ENCODE results near the gene PRKD1.
"Not testable (repeated sequence)": the region's sequence is repeated elsewhere in the genome, so short reads cannot be mapped to it uniquely, and the experiment has no call there.

PRKD1 gene

DNA sequence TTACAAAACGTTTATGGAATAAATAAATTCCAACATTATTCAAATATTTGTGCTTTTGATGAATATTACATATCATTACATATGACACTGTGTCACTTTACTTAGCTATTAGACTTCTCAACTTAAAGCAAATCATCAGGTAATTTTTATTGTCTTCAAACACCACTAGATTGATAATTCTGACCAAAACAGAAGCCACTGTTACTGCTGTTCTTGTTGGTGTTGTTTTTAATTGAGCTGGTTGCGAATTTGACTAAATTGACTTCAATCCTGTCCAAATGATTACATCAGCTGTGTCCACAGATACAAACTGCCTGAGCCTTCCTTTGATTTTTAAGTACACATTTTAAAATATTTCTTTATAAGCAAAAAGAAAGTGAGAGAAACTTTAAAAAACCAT is 29.2 kb downstream of the PRKD1 start:
- no peak for ATAC-seq

DNA sequence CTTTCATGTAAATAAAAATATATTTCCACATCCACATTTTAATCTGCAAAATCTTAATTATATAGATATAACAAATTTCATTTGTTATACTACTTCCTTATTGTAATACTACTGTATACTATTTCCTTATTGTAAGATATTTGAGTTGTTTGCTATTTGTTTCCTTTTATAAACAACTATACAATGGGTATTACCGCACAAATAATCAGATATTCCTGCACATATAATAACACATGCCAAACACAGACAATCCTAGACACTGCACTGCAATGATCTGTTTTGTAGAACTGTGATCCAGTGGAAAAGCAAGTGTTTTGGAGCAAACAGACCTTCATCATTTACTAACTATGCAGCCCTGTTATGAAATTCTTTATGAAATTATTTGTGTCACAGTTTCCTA is 30.5 kb downstream of the PRKD1 start:
- no peak for ATAC-seq

DNA sequence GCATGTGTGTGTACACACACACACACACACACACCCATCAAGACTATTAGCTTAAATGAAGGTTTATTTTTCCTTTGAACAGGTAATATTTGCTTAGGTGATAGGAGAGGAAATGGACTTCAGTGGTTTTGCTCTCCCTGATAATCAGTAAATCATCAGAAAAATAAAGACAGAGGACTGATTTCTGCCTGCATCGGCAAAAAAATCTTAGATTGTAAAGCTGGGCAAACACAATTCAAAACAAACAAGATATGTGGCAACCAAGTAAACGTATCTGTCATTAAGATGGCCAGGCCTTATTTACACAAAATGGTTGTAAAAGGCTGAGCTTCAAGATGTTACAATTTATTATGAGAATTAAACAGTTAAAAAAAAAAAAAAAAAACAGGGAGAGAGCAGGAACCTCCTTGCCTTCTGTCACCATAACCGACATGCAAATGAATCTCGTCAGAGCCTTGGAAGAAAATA is 31.3 kb downstream of the PRKD1 start:
- no peak for ATAC-seq

DNA sequence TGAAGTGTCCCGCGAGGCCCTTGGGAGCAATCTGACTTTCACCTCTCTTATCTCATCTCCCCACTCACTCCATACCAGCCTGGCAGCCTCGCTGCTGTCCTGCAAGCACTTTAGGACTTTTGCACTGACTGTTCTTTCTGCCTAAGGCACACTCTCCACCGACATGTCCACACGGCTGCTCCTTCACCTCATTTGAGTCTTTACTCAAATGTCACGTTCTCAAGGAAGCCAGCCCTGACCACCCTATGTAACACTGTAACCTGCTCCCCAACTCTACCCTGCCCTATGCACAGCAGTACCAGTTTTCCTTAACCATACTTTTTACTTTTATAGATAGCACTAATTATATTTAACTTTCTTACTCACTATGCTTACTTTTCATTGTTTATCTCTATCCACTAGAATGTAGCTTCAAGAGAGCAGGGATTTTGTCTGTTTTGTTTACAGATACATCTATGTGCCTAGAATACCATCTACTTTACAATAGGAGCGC is 32.0 kb downstream of the PRKD1 start:
- no peak for ATAC-seq

DNA sequence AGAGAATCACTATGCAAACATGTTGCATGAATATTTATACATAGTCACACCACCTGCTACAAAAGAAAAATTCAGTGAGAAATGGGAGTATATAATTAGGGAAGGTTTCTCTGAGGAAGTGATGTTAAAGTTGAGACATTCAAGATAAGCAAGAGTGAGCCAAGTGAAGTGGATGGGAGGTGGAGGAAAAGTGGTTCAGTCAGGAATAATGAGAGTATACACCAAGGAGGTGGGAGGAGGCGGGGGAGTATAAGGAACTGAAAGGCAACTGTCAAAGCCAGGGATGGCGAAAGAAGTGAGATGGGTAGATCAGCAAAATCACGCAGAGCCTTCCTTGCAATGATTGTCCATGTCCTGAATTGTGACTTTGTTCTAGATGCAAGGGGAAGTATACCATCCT is 33.7 kb downstream of the PRKD1 start:
- ATAC-seq = no peak

DNA sequence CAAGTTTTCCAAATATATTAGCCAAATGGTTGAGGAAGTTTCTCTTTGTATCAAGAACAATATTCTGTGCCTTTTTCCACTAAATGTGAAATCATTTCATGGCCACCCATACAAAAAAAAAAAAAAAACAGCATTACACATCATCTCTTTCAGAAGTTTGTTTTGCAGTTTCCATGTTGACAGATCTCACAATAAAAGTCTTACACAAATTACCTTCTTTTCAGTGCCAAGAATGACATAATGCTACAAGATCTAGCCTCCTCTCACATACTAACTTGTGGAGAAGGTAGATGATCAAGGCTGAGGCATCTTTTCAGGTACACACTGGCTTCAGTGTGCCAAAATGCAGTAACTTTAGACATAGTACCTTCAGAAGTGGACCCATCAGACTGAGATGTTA is 35.3 kb downstream of the PRKD1 start:
- no peak for ATAC-seq

DNA sequence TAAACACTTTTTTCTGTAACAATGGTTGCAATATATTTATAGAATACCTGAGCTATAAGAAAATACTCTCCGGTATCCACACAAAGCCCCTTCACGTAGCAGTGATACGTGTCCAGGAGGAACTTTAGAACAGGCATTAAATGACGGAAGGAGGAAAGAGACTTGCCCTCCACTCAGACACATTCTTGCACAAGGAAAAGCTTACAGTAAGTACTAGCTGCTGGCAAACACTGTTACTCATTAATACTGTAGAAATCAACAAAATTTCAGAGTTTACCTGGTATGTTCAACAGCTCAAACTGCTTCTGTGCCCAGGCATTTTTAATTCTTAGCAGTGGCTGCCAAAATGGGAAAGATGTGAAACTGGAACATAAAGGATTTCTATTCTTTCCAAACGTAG is 41.7 kb downstream of the PRKD1 start:
- no peak for ATAC-seq

DNA sequence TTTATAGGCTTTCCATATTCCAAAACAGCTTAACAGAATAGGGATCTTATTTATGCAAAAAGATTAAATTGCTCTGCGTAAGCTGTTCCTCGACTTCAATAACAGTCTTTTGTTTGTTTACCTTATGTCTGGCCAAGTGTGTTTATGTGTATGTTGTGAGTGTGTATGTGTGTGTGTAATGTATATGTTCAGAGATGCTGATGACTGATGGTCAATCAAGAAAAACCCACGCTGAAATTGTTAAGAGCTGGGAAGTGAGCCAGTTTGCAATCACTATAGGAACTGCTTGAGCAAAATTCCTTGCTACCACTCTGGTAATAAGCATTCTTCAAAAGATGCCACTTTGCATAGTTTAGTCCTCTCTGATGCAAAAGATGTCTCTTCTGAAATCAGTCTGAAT is 59.6 kb downstream of the PRKD1 start:
- no peak for ATAC-seq

DNA sequence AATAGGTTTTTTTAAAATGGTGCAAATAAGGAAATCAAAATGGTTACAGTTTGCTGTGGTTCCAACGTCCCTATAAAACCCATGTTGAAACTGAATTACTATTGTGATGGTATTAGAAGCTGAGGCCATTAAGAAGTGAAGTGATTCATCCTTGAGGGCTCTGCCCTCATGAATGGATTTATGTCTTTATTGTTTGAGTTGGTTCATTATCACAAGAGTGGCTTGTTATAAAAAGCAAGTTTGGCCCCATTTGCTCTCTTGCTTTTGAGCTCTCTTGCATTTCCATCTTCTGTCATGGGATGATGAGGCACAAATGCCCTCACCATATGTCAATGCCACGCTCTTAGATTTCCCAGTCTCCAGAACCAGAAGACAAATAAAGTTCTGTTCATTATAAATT is 62.3 kb downstream of the PRKD1 start:
- no peak for ATAC-seq

DNA sequence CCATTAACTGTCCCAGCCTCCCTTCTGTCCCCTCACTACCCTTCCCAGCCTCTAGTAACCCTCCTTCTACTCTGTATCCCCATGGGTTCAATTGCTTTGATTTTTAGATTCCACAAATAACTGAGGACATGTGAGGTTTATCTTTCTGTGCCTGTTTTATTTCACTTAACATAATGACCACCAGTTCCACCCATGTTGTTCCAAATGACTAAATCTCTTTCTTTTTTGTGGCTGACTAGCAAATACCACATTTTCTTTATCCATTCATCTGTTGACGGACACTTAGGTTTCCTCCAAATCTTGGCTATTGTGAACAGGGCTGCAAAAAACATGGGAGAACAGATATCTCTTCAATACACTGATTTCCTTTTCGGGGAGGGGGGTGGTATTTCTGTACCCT is 65.7 kb downstream of the PRKD1 start:
- ATAC-seq = no peak

DNA sequence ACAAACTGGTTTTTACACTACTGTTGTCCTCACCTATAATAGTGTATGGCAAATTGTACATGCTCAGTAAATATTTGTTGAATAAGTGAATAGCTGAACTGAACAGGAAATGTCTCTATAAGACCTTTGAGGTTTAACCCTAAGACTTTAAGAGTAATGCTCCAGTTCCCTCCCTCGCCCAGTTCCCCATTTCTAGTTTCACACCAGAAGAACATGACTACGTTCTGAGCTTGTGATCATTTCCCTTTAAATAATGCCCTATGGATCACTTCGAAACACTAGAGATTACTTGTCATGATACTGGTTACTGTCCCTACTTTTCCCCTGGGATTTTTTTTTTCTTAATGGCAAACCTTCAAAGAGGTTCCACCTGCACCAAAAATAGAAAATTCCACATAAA is 69.3 kb downstream of the PRKD1 start:
- peak in 1 of 2 donors; percentile 36 for ATAC-seq

DNA sequence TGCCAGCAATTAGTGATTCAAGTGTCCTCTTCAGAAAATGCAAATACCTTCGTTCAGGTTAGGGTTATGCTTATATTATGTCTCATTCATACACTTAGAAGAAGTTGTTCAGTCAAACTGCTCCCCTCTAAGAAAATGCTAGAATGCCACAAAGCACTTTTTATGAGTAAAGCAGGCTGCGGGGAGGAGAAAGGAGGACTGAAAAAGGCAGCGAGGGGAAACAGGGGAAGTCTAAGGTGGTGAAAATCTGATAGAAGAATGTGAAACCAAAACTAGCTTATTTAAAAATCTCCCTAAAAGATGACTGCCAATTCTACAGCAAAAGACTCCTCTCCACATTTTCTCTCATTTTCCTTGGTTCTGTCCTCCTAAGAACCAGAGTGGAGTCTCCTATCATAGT is 70.1 kb downstream of the PRKD1 start:
- ATAC-seq = peak in 1 of 2 donors; percentile 38

DNA sequence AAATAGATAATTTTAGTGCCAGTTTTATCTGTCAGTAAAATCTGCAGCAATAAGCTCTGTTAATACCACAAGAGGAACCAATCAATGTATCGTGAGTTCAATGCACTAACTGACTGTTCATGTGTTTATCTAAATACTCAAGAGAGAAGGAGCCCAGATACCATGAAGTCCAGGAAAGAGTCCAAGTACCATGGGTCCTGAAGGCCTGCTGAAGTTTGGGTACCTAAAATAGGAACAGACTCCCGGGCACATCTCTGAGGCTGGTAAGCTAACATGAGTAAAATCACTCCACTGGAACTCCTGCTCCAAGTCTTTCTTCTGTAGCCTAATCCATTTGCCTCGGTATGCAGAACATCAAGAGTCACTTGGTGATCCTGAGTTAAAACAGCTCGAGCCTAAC is 71.1 kb downstream of the PRKD1 start:
- ATAC-seq = no peak

DNA sequence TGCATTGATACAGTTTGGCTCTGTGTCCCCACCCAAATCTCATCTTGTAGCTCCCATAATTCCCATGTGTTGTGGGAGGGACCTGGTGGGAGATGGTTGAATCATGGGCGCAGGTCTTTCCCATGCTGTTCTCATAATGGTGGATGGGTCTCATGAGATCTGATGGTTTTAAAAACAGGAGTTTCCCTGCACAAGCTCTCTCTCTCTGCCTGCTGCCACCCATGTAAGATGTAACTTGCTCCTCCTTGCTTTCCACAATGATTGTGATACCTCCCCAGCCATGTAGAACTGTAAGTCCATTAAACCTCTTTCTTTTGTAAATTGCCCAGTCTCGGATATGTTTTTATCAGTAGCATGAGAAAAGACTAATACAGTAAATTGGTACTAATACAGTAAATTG is 74.0 kb downstream of the PRKD1 start:
- ATAC-seq = not testable (repeated sequence)

DNA sequence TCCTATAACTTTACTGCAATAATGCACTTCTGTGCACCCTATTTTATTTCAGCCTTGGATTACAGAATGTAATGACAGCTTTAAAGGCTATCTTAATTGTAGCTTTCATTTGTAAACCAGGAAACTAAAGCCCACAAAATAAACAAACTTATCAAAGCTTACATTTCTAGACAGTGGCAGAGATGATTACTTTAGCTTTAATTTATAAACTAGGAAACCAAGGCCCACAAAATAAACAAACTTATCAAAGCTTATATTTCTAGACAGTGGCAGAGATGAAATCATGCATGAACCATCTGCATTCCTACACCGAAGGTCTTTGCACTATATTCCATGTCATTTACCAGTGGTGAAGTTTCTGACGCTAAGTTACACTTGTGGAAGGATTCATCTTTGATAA is 74.4 kb downstream of the PRKD1 start:
- ATAC-seq = no peak

DNA sequence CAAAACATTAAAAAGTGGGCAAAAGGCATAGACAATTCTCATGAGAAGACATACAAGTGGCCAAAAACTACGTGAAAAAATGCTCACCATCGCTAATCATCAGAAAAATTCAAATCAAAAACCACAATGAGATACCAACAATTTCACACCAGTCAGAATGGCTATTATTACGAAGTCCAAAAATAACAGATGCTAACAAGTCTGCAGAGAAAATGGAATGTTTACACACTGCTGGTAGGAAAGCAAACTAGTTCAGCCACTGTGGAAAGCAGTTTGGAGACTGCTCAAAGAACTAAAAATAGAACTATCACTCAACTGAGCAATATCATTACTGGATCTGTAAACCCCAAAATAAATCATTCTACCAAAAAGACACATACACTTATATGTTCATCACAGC is 76.2 kb downstream of the PRKD1 start:
- no peak for ATAC-seq

DNA sequence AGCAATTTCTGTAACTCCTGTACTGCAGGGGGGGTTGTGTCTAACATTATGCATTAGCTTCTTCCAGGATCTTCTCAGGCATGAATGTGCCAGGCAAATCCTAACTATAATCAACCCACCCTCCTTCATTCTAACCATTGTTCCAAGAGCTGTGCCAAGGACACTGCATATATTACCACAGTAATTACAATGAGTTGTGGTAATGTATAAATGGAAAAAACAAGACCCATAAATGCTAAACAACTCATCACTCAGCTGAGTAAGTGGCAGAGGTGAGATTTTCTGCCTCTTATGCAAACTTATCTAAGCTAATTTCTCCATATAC is 80.6 kb downstream of the PRKD1 start:
- no peak for ATAC-seq

DNA sequence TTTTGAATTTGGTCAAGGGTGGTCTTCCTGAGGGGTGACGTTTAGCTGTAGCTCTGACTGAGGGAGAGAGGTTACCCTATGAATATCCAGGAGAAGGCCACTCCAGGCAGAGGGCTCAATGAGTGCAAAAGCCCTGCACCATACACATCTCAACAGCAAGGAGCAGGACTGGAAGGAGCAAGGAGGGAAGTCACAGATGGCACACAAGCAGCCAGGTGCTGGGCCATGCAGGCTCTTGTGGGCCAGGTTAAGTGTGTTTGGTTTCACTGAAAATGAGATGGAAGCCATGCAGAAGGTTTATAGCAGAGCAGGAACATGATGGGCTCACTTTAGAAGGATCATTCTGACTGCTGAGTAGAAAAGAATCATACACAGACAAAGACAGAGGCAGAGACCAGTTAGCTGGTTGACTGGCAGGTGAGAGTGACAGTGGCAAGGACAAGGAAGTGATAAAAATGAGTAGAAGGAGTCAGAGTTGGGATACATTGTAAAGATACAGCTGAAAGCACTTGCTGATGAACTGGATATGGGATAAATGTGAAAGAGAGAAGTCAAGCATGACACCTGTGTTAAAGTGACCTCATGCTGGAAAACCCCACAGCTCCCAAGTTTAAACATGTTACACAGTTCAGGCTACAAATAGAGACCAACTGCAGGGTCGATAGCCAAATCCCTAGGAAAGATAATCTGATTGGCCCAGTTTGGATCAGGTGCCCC is 81.2 kb downstream of the PRKD1 start:
- ATAC-seq = no peak

DNA sequence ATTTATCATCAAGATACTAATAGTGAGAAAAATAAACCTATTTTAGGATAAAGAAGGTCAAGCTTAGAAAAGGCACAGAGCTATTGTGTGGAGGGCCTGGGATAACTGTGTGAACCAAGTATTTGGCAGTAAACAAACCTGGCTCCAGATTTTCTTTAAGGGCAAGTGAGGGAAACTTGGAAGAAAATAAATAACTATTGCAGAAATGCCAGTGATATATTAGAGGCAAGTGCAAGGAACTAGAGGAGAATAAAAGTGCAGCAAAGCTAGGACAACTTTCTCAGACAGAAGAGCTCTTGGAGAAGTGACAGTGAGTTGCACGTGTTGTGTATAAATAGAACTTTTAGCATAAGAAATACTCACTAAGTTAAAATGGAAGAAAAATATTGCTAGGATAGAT is 83.7 kb downstream of the PRKD1 start:
- no peak for ATAC-seq

DNA sequence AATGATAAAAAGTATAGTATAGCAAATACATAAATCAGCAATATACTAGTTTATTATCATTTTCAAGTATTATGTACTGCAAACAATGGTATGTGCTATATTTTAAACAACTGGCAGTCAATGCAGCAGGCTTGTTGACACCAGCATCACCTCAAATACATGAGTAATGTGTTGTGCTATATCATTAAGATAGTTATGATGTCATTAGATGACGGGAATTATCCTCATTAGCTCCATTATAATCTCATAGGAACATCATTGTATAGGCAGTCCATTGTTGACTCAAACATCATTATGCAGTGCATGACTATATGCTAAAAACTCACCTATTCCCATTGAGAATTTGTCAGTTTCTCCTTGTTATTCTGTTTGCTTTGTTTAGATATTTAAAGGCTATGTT is 85.4 kb downstream of the PRKD1 start:
- ATAC-seq = no peak

DNA sequence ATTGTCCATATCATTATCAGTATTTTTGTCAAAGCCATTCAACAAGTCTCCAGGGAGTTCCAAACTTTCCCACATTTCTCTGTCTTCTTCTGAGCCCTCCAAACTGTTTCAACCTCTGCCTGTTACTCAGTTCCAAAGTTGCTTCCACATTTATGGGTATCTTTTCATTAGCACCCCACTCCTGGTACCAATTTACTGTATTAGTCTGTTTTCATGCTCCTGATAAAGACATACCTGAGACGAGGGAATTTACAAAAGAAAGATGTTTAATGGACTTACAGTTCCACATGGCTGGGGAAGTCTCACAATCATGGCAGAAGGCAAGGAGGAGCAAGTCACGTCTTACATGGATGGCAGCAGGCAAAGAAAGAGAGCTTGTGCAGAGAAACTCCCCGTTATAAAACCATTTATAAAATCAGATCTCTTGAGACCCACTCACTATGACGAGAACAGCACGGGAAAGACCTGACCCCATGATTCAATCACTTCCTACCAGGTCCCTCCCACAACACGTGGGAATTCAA is 87.2 kb downstream of the PRKD1 start:
- ATAC-seq = not testable (repeated sequence)

DNA sequence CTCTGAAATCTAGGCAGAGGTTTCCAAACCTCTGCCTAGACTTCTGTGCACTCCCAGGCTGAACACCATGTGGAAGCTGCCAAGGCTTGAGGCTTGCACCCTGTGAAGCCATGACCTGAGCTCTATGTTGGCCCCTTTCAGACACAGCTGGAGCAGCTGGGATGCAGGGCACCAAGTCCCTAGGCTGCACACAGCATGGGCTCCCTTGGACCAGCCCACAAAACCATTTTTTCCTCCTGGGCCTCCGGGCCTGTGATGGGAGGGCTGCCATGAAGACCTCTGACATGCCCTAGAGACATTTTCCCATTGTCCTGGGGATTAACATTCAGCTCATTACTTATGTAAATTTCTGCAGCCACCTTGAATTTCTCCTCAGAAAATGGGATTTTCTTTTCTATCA is 88.0 kb downstream of the PRKD1 start:
- not testable (repeated sequence) for ATAC-seq

DNA sequence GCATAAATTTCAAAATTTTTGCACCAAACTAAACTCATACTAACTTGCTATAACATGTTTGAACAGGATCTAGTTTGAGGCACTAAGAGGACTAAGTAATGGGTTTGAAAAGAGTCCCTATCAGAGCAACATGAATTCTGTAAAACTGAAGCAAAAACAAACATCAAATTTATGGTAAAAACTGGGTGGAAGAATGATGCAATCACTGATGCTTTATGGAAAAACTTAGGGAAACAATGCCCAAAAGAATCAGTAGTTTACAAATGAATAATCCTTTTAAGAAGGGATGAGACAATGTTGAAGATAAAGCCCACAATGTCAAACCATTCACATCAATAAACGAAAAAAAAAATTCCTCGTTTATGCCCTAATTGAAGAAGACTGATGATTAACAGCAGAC is 88.9 kb downstream of the PRKD1 start:
- ATAC-seq = no peak

DNA sequence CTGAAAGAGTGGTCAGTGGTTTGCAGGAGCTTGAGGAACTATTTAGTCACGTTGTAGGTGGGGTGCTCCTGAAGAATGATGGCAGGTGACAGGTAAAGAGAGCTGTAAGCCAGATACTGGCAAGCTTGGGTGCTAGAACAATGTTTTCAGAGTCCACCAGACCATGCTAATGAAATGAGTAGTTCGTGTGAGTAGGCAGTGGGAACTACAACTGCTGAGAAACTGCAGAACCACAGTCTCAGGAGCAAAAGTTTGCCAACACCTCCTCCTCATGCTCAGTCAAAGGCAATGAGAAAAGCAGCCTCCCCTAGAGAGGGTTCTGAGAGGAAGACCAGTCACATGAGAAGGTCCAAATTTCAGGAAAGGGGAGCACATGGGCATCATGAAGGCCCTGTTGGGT is 91.3 kb downstream of the PRKD1 start:
- no peak for ATAC-seq

DNA sequence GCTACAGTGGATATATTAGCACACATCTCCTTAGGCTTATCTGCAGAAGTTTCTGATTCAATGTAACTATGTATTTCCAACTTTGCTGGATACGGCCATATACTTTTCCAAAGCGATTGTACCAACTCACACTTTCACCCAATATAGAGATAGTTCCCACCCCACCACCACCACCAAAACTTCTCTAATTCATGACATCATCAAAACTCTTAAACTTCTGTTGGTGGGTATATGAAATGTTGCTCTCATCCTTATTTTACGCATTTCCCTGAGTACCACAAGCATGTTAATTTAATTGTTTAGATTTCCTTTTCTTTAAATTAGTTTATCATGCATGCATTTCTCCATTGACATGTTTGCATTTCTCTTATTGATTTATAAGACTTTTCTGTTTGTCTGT is 95.6 kb downstream of the PRKD1 start:
- ATAC-seq = no peak

Data from activated CD4-positive, CD25-positive, alpha-beta regulatory T cell treated with anti-CD3 and anti-CD28 coated beads, Interleukin-2, amount 50 U/mL, for 24 hours (primary cell).